ENCODE measurements around the gene MFAP3.
A peak's percentile ranks its signal among the peaks of the same experiment; 100 is the strongest.

- TF ChIP-seq EP300 (IDR thresholded peaks at IDR 0.05), result no peak
- peak in 3 of 4 donors; percentile 76 to 93 (median 77) for TF ChIP-seq POLR2A (IDR thresholded peaks at IDR 0.05)
- TF ChIP-seq, protein P1, sequence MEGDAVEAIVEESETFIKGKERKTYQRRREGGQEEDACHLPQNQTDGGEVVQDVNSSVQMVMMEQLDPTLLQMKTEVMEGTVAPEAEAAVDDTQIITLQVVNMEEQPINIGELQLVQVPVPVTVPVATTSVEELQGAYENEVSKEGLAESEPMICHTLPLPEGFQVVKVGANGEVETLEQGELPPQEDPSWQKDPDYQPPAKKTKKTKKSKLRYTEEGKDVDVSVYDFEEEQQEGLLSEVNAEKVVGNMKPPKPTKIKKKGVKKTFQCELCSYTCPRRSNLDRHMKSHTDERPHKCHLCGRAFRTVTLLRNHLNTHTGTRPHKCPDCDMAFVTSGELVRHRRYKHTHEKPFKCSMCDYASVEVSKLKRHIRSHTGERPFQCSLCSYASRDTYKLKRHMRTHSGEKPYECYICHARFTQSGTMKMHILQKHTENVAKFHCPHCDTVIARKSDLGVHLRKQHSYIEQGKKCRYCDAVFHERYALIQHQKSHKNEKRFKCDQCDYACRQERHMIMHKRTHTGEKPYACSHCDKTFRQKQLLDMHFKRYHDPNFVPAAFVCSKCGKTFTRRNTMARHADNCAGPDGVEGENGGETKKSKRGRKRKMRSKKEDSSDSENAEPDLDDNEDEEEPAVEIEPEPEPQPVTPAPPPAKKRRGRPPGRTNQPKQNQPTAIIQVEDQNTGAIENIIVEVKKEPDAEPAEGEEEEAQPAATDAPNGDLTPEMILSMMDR (IDR thresholded peaks at IDR 0.05), result peak in 1 of 6 experiments; percentile 6
- TF ChIP-seq POLR2AphosphoS5 (IDR thresholded peaks at IDR 0.05), result peak; percentile 97 to 99
Observed at GRCh38 chr5:154038707-154039457, at the start of gene MFAP3, which contains the start of gene FAM114A2.

Measured in upper lobe of left lung (tissue), 4 donors.